C4-2B (cell line): Measurements from ENCODE around the gene GTPBP3.

Experiments
- H3K27ac ChIP-seq: fragments of 450-650 bp; 2 replicates; pipeline ENCODE4 v1.5.1; 2017
- ZFX ChIP-seq: fragments of 450-650 bp; IDR thresholded peaks from 2 replicates; pipeline ENCODE4 v1.6.1; 2017
- TF ChIP-seq, protein P1 (sequence below): fragments of 450-650 bp; conservative IDR thresholded peaks from 2 replicates; pipeline ENCODE4 v1.5.1; 2017; ENCODE audit warnings: mild to moderate bottlenecking

The GTPBP3 gene

GRCh38 chr19:17332360-17332676 lies 5.0 kb upstream of the GTPBP3 start:
- H3K27ac ChIP-seq = no peak overlapping the region
- TF ChIP-seq, protein P1, sequence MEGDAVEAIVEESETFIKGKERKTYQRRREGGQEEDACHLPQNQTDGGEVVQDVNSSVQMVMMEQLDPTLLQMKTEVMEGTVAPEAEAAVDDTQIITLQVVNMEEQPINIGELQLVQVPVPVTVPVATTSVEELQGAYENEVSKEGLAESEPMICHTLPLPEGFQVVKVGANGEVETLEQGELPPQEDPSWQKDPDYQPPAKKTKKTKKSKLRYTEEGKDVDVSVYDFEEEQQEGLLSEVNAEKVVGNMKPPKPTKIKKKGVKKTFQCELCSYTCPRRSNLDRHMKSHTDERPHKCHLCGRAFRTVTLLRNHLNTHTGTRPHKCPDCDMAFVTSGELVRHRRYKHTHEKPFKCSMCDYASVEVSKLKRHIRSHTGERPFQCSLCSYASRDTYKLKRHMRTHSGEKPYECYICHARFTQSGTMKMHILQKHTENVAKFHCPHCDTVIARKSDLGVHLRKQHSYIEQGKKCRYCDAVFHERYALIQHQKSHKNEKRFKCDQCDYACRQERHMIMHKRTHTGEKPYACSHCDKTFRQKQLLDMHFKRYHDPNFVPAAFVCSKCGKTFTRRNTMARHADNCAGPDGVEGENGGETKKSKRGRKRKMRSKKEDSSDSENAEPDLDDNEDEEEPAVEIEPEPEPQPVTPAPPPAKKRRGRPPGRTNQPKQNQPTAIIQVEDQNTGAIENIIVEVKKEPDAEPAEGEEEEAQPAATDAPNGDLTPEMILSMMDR = no peak
- TF ChIP-seq ZFX = no peak

DNA sequence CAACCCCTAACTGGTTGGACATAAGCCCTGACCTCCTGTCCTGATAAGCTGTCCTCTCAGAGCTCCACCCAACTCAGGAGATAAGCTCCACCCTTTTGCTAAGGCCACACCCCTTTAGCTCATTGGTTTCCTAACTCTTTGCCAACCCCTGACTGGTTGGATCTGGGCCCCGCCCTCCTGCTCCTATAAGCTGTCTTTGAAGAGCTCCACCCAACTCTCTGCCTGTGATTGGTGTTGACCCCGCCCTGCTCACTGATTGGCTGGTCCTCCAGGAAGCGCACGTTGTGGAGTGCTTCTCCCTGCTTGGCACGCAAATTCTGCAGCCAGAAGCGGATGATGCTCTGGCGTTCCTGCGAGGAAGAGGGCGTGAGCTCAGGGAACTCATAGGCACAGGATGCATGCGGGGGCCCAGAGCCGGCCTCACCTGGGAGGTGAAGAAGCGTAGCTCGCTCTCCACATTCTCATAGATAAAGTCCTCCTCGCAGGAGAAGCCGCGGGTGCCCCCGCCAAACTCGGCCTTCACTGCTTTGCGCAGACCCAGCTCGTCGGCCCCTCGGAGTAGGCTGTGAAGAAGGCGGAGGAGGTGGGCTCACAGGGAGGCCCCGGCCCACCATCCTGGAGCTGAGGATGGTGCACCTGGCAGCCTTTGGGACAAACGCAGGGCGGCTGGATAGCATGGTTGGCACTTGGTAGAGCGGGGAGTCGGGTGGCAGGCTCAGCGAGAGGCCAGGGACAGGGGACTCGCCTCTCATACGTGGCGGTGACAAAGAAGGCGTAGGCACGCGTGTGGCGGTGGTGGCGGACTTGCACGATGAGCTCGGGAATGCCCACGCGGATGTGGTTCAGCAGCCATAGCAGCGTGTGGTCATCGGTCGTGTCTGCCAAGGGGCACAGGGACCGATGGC lies 4.4 kb upstream of the GTPBP3 start:
- H3K27ac ChIP-seq = no peak overlapping the region
- TF ChIP-seq ZFX = no peak
- TF ChIP-seq, protein P1 = no peak

DNA sequence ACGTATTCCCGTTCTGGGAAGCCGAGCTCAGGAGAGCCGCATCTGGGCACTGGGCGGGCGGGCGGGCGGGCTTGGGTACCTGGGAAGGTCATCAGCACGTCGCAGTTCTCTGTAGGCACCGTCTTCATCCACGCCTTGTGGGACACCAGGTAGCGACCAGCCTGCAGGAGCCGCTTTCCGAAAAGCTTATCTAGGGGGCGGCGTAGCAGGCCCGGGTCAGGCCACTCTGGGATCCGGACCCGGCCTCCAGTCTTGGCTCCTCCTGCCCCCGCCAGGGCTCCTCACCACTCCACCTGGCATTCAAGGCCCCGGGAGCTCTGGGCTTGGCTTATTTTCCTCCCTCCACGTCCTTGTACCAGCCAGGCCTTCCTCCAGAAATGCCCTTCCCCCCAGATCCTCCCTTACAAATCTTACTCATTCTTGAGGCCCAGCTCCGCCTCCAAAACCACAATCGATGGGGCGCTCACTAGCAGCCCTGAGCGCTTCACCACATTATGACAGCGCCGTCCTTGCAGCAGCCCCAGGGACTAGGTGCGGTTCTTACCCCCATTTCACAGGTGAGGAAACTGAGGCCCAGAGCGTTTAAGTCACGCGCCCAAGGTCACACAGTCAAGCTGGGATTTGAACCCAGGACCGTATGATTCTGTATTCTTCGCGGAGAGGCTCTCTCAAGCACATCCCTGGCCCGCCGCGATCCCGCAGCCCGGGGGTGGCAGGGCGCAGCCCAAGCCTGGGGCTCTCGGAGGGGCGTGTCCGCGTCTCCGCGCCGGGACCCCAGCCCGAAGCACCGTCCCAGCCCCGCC lies 3.5 kb upstream of the GTPBP3 start:
- peak overlapping the region; percentile 75 for H3K27ac ChIP-seq
- TF ChIP-seq, protein P1 = no peak
- TF ChIP-seq ZFX = no peak

GRCh38 chr19:17334414-17335409 lies 2.6 kb upstream of the GTPBP3 start, which contains the start of gene ANO8:
ANO8 (minus strand) TSS chr19:17334855; CDS start chr19:17334670, 185 bp downstream.
- TF ChIP-seq, protein P1 = no peak
- peak; percentile 85; the same call in 1 of the 2 replicates for TF ChIP-seq ZFX
- peak within 1 kb of the TSS; percentile 75 for H3K27ac ChIP-seq

- TF ChIP-seq ZFX = no peak
- TF ChIP-seq, protein P1 = no peak
- H3K27ac ChIP-seq = peak overlapping the region; percentile 85
Observed at GRCh38 chr19:17335575-17335974, 1.8 kb upstream of the GTPBP3 start.

GRCh38 chr19:17337675-17338432 lies 501 bp downstream of the GTPBP3 start:
- H3K27ac ChIP-seq = peak overlapping the region; percentile 85
- peak; percentile 40; the same call in 1 of the 2 replicates for TF ChIP-seq ZFX
- TF ChIP-seq, protein P1 = no peak
